Measurements from ENCODE around the gene ACOT7.

DNA sequence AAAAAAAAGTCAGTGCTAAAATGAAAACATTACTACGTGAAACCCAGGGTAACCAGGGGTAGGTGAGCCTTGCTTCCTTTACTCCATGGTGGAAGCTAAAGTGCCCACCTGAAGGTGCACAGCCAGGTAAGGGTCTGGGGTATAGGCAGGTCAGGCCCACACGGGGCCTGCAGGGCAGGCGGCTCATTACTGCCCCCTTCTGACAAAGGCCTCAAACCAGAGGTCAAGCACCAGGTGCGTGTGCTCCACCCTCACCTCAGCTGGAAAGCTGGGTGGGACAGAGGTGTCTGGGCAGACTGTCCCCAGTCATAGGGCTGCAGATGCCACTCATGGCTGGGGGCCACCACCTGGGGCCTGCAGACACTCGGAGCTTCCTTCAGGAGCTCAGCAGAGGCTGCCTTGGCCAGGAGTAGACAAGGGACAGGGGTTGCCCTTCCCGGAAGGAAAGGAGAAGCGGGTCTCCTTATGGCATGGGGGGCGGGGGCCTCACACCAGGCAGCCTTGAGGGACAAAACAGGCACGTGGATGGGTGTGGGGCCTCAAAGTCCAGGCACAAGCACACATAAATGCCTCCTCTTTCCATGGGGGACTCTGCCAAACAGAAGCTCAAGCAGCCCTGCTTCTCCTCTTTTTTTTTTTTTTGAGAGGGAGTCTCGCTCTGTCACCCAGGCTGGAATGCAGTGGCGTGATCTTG lies 36.2 kb downstream of the ACOT7 start:
- TF ChIP-seq, protein P1, sequence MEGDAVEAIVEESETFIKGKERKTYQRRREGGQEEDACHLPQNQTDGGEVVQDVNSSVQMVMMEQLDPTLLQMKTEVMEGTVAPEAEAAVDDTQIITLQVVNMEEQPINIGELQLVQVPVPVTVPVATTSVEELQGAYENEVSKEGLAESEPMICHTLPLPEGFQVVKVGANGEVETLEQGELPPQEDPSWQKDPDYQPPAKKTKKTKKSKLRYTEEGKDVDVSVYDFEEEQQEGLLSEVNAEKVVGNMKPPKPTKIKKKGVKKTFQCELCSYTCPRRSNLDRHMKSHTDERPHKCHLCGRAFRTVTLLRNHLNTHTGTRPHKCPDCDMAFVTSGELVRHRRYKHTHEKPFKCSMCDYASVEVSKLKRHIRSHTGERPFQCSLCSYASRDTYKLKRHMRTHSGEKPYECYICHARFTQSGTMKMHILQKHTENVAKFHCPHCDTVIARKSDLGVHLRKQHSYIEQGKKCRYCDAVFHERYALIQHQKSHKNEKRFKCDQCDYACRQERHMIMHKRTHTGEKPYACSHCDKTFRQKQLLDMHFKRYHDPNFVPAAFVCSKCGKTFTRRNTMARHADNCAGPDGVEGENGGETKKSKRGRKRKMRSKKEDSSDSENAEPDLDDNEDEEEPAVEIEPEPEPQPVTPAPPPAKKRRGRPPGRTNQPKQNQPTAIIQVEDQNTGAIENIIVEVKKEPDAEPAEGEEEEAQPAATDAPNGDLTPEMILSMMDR (IDR thresholded peaks at IDR 0.05; ENCODE audit: poor library complexity), result no peak
- TF ChIP-seq EZH2 (IDR thresholded peaks at IDR 0.05; ENCODE audit: borderline replicate concordance), result no peak
